Stimulated activated CD8-positive, alpha-beta memory T cell treated with anti-CD3 and anti-CD28 coated beads, Interleukin-15, amount 100 ng/mL, for 1 hour (primary cell): Measurements from ENCODE around the gene NR2E1.

Experiments
- DNase-seq: peaks from one replicate; pipeline ENCODE4 v3.0.0-alpha.2; 2020; ENCODE audit warnings: low read depth

NR2E1 gene

GRCh38 chr6:108209738-108210137 lies 43.9 kb downstream of the NR2E1 start:
- DNase-seq = no peak

GRCh38 chr6:108210556-108210955 lies 44.7 kb downstream of the NR2E1 start:
- no peak for DNase-seq

- DNase-seq = no peak
Measured at GRCh38 chr6:108211671-108212070, 45.8 kb downstream of the NR2E1 start.

GRCh38 chr6:108222064-108222463 lies 56.2 kb downstream of the NR2E1 start:
- DNase-seq = no peak

GRCh38 chr6:108222504-108222903 lies 56.7 kb downstream of the NR2E1 start:
- DNase-seq = no peak

GRCh38 chr6:108227290-108227689 lies 61.5 kb downstream of the NR2E1 start:
- DNase-seq = no peak

- DNase-seq = no peak
Measured at GRCh38 chr6:108228416-108228815, 62.6 kb downstream of the NR2E1 start.

- no peak for DNase-seq
Measured at GRCh38 chr6:108235127-108235526, 69.3 kb downstream of the NR2E1 start.

GRCh38 chr6:108236791-108237190 lies 71.0 kb downstream of the NR2E1 start:
- no peak for DNase-seq

GRCh38 chr6:108238322-108238721 lies 72.5 kb downstream of the NR2E1 start:
- no peak for DNase-seq
